ENCODE data around the gene EN2.

The EN2 gene

DNA sequence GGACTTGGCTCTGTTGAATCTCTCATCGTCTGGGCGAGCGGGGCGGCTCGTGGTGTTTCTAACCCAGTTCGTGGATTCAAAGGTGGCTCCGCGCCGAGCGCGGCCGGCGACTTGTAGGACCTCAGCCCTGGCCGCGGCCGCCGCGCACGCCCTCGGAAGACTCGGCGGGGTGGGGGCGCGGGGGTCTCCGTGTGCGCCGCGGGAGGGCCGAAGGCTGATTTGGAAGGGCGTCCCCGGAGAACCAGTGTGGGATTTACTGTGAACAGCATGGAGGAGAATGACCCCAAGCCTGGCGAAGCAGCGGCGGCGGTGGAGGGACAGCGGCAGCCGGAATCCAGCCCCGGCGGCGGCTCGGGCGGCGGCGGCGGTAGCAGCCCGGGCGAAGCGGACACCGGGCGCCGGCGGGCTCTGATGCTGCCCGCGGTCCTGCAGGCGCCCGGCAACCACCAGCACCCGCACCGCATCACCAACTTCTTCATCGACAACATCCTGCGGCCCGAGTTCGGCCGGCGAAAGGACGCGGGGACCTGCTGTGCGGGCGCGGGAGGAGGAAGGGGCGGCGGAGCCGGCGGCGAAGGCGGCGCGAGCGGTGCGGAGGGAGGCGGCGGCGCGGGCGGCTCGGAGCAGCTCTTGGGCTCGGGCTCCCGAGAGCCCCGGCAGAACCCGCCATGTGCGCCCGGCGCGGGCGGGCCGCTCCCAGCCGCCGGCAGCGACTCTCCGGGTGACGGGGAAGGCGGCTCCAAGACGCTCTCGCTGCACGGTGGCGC, at the start of gene EN2:
TSS of gene EN2 (plus strand) at position 19 of the 767 bp plus-strand sequence. CDS start at position 268, 249 bp downstream.
- FAIRE-seq = no peak

DNA sequence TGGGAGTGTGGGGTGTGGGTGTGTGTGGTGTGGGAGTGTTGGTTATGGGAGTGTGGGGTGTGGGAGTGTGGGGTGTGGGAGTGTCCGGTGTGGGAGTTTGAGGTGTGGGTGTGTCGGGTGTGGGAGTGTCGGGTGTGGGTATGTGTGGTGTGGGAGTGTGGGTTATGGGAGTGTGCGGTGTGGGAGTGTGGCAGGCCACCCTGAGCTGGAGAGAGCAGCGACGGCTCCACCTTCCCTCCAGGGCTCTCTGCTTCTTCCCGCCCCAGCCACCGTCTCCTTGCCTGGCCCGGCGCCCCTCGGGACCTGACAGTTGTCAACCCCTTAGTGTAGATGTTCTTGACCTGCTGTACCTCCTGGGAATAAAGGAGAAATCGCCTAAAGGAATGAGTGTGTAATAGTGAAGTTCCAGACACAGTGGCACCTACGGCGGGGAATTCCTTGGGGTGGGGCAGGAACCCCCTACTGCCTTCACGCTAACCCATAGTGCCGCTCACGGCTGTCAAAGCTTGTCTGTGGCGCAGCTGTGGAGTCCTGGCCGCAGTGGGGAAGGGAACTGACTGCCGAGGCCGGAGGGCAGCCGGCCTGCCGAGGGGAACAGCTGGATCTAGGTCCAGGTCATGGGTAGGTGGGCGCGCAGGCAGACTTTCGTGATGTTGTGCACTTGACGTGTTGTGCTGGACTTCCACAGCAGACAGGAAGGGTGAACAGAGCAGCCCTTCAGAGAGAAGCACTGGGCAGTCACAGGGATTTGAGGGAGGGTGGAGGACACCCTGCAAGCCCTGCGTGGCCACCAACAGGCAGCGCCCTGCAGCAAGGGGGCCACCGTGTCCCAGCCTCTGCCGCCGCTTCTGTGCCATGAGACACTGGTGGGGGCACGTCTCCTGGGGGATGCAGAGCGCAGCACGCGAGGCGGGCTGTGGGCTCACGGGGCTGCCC, 49.0 kb upstream of the EN2 start:
- no peak for FAIRE-seq

DNA sequence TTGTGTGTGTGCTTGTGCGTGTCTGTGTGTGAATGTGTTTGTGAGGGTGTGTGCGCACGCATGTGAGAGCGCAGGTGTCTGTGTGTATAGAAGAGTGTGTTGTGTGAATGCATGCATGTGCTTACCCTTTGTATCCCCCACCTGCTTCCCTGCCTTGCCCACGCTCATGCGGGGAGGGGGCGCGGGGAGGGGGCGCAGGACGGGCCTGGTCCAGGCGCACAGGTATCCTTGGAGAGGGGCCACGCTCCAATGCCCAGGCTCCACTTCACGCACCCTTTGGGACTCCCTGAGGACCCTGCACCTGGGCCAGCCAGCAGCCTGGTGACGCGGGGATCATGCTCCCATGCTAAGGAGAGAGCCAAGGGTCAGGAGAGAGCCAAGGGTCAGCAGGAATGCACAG, 47.9 kb upstream of the EN2 start:
- FAIRE-seq = no peak

DNA sequence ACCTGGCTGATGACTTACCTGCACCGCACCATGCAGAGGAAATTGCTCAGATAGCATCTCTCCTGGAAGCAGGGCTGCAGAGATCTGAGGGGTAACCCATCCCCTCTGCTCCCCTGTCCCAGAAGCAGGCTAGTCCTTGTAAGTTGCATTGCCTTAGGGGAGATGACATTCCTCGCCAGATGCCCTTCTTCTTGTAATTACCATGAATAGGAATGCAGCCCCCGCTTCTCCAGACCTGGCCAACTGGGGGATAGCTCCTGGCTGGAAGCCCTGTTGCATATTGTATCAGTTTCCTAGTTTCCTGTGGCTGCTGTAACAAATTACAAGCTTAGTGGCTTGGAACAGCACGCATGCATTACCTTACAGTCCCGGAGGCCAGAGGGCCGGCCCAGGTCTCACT, 47.5 kb upstream of the EN2 start:
- no peak for FAIRE-seq

DNA sequence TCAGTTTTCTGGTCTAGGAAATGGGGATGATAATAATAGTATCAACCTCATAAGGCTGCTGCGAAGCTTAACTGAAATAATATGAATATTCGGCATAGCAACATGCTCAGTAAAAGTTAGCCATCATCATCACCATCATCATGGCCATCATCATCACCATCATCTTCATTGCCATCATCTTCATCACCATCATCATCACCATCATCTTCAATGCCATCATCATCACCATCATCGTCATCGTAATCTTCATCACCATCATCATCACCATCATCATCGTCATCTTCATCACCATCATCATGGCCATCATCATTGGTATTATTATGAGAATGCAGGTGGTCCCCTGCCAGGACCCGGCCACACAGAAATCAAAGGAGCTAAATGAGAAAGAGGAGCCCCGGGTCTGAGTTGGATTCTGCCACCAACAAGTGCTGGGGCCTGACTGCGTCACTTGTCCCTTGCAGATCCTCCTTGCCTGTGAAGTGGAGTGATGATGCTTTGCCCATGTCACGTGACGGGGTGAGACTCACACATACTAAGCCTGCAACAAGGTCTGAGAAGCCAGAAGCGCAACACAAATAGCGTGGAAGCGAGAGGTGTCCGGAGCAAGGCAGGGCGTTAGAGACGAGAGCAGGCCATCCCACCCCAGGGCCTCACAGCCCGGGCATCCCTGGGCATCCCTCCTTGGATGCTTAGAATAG, 46.1 kb upstream of the EN2 start:
- FAIRE-seq = no peak

DNA sequence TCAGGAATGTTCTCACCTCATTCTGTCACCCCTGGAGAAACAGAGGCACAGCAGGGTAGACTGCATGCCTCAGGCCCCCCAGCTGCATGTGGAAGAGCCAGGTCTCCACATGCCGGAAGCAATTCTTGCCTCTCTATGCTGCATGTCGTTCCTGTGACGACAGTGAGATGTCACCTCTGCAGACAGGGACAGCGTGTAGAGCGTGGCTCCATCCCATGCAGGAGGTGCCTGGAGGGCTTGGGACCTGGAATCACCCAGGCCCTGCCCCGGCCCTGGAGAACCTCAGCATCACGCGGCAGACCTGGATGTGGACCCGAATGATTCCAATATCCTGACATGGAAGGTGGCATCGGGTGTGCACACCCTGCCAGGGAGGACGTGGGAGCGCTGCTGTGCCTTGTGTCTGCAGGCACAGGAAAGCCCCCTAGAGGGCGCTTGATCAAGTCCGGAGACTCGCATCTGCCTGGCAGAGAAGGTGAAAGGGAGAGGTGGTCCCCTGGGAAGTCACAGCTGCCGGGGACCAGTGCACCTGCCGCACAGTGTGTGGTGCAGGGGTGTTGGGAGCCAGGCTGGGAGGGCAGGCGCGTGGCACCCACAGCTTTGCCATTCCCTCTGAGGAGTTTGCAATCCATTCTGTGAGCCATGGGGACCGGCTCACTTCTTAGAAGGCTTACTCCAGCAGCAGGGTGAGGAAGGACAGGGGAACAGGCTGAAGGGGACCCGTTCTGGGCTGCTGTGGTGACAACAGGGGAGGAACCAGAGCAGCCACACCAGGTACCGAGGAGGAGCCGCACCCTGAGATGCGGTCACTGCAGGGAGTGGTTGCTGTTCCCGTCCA, 45.3 kb upstream of the EN2 start:
- FAIRE-seq = no peak

DNA sequence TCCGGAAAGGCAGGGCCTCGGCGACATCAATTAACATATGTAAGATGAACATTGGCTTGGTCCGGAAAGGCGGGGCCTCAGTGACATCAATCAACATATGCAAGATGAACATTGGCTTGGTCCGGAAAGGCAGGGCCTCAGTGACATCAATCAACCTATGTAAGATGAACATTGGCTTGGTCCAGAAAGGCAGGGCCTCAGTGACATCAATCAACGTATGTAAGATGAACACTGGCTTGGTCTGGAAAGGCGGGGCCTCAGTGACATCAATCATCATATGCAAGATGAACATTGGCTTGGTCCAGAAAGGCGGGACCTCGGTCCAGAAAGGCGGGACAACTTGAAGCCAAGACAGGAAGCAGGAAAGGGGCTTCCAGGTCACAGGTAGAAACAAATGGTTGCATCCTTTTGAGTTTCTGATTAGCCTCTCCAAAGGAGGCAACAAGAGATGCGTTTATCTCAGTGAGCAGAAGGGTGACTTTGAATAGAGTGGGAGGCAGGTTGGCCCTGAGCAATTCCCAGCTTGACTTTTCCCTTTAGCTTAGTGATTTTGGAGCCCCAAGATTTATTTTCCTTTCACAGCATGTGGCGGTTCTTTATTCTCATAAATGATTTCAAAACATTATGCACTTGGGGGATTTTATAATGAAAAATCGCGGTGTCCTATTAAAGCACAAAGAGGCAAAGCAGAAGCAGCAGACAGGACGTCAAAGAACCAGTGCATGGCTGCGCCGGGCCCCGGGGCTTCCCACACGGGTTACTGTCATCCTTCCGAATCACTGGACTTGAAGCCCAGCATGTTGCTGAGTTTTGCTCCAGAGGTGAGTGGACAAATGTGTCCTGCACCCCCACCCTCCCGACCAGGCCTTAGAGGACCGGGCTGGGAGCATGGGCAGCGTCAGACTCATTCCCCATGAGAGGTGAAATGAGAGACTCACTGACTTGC, 43.1 kb upstream of the EN2 start:
- FAIRE-seq = no peak

DNA sequence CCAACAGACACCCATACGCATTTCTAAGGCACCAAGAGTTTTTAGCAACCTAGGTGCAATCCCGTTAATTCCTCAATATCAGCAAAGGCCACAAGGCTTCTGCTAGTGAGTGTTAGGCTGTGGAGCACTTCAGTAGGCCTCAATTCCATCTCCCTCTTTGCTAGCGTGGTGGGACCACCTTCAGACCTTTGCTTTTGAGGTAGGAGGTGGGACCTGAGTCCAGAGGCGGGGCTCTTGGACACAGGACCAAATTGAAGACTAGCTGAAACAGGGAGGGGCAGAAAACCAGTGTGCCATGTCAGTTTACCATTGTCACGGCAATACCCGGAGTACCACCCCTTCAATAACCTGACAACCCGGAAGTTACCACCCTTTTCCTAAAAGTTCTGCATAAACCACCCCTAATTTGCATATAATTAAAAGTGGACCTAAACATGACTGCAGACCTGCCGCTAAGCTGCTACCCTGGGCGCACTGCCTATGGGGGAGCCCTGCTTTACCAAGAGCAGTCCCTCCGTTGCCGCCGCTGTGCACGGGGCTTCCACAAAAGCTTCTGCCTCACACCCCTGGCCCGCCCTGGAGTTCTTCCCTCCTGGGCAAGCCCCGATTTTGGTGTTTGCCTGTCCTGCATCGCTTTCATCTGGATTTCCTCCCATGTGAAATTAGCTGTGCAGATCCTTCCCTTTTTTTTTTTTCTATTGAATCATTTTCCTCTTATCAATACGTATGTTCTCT, 41.1 kb upstream of the EN2 start:
- FAIRE-seq = no peak

DNA sequence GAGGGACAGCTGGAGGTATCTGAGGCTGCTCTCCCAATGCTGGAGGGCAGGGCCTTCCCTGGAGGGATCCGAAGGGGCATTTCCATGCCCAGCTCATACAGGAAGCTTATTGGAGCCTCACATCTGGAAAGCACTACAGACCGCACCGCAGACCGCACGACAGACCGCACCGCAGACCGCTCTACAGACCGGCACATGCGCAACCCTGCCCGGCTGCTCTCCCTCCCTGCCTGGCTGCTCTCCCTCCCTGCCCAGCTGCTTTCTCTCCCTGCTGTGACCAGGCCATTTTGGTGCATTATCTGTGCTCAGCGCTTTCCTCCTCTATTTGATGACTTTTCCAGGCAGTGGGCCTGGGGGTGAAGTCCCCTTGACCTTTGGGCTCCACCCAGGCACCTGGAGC, 39.6 kb upstream of the EN2 start:
- no peak for FAIRE-seq

DNA sequence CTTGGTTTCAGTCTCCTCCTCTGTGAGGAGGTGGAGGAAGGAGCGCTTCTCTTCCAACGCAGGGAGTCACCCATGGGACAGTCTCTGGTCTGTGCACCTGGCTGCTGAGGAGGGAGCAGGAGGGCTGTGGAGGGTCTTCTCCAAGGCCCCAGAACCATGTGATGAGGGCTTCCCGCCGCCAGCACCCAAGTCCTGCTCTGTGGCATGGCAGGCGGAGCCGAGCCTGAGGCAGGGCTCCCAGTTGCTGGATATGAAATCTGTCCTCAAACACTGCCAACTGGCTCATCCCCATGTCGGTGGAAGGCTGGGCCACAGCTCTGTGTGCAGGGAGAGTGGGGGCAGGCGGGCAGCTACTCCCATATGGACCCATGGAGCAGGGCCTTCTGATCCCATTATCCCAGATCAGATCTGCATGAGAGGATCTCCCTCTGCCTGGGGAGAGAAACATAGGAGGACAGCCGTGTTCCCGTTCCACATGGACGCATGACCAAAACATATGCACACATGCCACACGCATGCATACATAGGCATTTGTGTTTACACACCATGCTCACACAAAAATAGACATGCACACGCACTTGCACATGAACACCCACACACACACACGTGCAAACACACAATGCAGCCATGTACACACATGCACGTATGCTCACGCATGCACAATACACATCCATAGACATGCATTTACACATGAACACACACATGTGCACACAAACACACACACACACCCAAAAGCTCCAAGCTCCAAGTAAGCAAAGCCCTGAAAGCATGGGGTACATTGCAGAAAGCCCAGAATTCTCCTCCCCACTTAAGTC, 38.8 kb upstream of the EN2 start:
- FAIRE-seq = no peak

DNA sequence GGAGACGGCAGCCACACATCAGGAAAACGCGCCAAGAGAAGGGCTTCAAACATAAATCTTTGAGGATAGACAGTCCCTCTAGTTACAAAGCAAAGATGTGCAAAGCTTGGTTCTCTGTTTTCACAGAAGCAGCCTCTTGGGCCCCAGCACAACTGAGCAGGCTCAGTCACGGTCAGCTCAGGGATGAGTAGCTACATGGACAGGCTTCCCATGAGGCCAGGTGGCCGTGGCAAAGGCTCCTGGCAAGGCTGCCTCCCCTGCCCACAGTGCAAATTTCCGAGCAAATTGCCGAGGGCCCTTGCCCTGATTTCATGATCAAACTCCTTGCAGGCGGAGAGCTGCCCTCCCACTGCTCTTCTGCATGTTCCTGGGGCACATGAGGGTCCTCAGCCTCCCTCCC, 37.8 kb upstream of the EN2 start:
- no peak for FAIRE-seq

DNA sequence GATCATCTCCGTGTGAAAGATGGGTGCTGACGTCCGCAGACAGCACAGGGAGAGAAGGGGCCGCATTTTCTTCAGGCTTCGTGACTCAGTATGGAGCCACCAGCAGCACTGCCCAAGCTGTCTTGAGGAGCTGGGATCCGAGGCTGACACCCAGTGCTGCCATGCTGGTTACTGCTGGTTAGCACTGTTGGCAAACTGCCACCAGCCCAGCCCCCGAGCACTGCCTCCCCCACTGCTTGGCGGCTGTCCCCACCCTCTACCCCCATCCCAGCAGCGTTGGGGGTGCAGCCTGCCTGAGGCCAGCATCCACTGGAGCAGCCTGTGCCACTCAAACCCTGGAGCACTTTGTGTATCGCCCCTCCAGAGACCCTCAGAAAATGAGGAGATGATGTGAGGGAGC, 35.8 kb upstream of the EN2 start:
- FAIRE-seq = no peak

DNA sequence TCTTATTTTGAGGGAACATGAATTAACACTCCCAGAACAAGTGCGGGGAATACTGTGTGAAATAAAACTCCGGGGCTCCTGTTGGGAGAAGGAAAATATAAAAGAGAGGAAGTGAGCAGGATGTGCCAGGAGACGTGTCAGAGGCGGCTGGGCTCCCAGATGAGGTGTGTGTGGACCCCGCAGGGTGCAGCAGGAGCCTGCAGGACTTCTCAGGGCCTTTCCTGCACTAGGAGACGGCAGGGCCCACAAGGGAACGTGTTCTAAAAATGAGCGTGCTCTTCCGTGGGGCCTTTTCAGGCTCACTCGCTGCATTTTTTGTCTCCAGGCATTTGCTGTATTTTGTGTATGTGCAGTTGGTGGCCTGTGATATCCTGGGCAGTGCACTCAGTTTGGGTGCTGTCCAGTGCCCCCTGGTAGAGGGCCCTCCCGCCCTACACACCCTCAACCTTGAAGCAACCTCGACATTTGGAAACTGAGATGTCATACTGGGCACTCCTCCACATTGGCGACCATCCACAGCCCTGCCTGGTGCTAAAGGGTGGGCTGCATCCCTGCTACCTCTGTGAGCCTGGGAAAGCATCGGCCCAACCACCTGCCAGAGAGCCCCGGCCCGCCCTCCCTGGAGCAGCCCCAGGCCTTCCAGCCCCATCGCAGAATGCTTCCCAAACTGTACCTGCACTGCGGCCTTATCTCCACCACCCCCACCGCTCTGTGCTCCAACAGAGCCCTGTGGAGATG, 35.2 kb upstream of the EN2 start:
- FAIRE-seq = no peak

DNA sequence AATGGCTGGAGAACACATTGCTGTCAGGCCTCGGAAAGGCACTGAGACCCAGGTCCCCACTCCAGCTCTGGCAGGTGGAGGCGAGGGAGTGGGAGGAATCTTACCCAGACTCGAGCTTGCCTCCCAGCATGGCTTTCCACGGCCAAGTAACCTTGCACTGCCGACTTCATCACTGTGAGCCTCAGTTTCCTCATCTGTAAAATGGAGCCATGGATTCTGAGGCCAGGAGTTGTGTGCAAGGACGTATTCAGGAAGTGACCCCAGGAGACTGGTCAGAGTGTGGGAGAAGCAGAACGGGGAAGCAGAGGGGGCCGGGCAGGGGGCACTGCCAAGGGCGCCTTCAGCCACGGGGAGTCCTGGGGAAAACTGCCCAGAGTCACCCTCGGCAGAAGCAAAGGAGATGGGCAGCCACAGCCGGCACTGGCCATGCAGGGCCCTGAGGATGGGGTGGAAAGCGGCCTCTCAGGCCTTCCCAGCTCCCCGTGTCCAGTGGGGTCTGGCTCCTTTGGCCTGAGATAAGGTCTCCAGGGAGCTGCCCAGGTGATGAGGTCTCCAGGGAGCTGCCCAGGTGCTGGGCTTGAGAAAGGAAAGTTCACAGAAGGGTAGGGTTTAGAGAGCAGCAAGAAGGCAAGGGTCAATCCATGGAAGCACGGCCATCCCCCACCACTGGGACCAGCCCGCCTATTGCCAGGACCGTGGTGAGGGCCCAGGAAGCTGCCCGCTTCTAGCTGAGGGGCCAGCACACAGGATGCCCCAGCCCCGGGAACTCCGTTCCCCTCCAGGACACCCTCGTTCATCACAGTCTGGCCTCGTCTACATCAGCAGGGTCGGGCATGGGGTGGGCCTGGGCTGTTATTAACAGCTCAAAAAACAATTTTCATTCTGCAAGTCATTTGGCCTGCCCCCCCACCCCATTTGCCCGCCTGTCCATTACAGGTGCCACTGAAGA, 34.3 kb upstream of the EN2 start:
- FAIRE-seq = no peak

DNA sequence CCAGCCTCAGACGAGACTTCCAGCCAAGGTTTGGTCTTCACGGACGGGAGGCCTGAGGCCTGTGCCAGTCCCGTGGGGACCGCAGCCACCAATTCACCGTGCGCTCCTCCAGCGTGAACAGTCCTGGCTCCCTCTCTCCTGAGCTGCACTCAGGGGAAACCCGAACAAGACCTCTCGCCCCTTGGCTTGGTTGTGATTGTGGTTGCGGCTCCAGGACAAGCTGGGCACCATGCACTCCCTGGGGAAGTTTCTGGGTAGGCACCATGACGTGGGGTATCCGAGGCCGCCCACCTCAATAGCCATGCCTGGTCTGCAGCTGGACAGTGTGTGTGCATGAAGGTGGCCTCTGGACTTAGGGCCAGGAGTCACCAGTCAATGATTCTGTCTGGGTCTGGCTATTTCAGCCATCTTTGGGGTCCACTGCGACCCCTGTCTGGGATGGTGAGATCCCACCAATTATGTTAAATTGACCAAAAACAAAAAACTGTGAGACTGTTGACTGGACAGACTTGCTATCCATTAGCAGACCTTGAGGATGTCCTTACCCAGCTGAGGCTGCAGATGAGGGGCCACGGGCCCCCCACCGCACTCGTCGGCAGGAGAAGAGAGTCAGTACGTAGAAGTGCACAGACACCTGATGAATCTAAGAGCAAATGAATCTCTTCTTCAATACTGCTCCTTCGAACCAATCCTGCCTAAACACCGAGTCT, 33.5 kb upstream of the EN2 start:
- no peak for FAIRE-seq

DNA sequence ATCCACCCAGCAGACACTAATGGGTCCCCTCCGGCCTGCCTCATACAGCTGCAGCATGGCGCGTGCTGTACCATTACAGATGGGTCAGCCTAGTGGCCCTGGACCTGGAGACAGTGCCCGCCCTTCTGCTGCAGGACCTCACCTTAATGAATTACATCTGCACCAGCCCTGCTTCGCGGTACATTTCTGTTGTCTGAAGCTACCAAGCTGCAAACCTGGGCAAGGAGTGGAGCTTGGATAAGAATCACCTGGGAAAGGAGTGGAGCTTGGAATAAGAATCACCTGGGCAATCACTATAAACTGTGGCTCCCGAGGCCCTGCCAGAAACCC, 33.0 kb upstream of the EN2 start:
- no peak for FAIRE-seq

DNA sequence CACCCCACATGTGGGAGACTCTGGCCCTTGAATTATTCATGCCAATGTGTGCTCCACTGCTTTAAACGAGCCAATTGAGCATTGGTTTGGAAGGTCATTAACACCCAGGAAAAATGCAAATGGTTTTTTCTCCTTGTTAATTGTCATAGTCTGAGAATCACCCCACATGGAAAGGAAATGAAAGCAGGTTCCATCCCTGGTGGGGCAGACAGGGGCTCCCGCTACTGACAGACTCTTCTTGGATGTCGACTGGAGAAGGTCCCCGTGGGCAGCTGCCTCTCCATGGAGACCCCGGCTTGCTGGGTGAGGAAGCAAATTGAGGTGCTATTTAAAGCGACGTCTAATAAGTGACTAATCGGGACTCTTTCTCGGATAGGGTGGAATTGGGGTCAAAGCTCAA, 32.0 kb upstream of the EN2 start:
- no peak for FAIRE-seq

Data from G401.6 (cell line).